Pulmonary artery endothelial cell (primary cell): Measurements from ENCODE around the gene DDX1. TPM values are rescaled to one million over a fixed set of nuclear protein-coding genes. Genes with fewer than 3 reads are reported as not detected.
"Not testable (repeated sequence)": the region's sequence is repeated elsewhere in the genome, so short reads cannot be mapped to it uniquely, and the experiment has no call there.

Experiments
- DNase-seq: peaks from one replicate; pipeline ENCODE4 v3.0.0-alpha.2; 2011; ENCODE audit warnings: low read depth, low spot score
- total RNA-seq: library from RNA; depleted of rRNA; stranded (reverse); fragments of >200 nt; gene quantifications from 2 replicates; pipeline ENCODE4 v1.2.3, GENCODE V29; 2014

DDX1 gene
- total RNA-seq, 1 donor from 2014 or later, result 88.5 TPM

DNA sequence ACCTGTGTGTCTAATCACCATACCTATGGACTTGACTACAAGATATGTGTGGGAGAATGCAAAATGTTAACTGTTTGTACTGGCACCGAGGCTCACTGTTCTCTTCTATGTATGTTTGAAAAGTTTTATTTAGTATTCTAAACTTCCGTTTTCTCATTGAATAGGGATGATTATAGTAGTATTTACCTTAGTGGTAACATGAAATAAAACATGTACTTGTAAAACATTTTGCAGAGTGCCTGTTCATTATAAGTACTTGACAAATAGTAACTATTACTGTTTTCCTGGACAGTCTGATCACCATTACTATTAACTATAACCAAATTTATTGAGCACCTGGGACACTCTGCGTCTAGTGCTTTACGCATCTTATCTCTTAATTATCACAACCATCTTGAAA lies 24.8 kb downstream of the DDX1 start:
- DNase-seq, result no peak

DNA sequence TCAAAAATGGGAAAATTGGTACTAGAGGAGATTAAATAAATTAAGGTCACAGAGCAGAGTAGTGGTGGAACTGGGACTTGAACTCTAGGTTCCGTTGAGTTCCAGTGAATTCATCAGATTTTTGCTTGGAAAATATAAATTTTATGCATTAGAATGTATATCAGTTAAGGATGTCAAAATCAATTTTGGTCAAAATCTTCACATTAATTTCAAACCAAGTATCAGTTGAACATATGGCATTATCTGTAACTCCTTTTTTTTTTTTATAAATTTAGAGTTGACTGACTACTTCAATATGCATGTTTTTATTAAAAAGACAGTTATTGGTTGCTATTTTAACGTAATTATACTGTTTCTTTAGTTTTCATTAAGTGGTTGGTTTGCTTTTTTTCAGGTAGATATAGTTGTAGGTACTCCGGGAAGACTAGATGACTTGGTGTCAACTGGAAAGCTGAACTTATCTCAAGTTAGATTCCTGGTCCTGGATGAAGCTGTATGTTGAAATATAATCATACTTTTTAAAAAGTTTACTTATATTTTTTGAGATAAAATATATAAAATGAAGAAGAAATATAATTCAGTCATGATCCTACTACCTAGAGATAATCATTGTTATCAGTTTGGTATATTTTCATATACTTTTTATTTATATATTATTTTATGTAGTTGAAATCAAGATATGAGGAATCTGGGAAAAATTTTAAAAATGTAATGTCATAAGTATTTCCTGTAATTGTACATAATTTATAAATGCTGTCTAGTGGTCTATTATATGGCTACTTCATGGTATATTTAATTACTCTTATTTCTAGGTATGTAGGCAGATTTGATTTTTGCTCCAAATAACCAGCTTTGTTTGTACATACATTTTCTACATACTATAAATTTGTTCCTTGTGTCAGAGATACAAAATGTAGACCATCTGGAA lies 25.4 kb downstream of the DDX1 start:
- no peak for DNase-seq

GRCh38 chr2:15617778-15618448 lies 26.2 kb downstream of the DDX1 start:
- no peak for DNase-seq

DNA sequence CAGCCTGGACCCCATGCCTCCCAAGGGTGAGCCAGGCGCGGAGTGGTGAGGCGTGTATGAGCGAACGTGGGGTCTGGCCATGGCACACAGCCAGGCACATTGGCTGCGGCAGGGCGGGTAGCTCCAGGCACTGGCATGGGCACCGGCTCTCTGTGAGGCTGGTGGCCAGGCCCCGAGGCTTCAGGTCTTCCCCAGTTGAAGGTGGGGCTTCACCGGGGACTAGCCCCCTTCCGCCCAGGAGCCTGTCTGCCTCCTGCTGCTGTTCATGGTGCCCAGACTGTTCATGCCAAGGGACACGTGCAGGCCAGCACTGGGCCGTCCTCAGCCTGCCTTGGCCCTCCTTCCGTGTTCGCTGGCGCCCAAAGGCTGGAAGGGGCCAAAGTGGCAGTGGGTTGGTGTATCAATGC lies 26.8 kb downstream of the DDX1 start:
- DNase-seq, result no peak

GRCh38 chr2:15619076-15619475 lies 27.4 kb downstream of the DDX1 start:
- DNase-seq, result no peak

DNA sequence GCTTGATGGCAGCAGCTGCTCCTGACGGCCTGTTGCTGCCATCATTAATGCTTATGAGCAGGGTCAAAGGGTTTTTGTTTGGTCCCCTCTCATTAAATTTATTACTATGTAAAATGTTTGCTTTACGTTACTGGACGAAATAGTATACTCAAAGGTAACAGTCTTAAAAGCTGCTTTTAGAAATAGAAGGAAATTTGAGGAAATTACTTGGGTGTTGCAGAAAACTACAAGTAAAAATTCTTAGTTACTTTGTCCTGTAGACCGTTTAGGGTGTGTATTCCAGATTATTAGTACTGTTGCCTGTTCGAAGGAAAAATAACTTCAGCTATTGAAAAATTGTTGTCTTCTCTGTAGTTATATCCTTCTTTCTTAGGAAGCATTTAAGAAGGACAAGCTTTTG lies 27.8 kb downstream of the DDX1 start:
- no peak for DNase-seq

GRCh38 chr2:15619938-15620337 lies 28.3 kb downstream of the DDX1 start:
- no peak for DNase-seq

- DNase-seq, result no peak
Observed at GRCh38 chr2:15620340-15620739, 28.7 kb downstream of the DDX1 start.

- no peak for DNase-seq
Observed at GRCh38 chr2:15620857-15621471, 29.3 kb downstream of the DDX1 start.

- DNase-seq, result not testable (repeated sequence)
Observed at GRCh38 chr2:15621472-15621870, 29.8 kb downstream of the DDX1 start.

DNA sequence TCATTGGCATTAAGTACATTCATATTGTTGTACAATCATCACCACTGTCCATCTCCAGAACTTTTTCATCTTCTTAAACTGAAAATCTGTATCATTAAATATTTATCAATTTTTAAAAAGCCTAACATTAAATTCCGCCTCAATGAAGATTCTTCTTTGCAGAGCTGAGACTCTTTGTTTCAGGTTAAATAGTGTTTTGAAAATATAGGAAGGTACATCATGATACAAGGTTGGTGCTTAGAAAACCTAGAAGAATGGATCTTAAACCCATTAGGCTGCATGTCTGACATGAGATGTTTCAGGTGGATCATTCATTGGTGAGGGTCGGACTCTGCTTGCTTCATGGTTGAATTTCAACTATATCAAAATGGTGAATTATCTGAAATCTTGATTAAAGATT lies 30.5 kb downstream of the DDX1 start:
- no peak for DNase-seq

- no peak for DNase-seq
Observed at GRCh38 chr2:15622614-15623480, 31.2 kb downstream of the DDX1 start.

DNA sequence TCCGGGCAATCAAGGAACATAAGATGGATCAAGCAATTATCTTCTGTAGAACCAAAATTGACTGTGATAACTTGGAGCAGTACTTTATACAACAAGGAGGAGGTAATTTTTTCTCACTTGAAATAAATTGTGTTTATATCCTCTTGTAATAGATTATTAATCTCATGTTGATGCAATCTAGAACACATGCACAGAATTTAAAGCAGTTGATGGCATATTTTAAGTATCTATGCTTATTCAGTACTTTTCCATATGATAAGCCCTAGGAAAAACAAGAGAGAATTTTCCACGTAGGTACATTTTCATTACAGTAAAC lies 31.8 kb downstream of the DDX1 start:
- no peak for DNase-seq

DNA sequence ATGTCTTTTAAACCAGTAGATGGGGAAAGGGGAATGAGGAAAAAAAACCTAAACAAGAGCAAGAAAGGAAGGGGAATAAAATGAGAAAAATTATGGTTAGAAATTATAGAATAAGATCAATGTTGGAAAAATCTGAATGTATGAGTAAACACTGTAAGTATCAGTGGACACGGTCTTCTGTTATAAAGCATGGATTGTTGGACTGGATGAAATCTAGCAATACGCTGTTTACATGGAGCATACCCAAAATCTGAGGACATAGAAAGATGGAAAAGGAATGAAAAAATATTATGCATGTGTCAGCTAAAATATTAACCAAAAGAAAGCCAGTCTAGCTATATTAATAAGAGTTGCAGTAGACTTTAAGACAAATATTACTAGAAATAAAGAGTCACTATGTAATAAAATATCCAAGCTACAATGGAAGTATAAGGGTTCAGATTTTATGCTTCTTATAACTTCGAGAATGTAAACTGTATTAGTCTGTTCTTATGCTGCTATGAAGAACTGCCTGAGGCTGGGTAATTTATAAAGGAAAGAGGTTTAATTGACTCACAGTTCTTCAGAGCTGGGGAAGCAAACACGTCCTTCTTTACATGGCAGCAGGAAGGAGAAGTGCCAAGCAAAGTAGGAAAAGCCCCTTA lies 32.4 kb downstream of the DDX1 start:
- DNase-seq, result no peak

- DNase-seq, result no peak
Observed at GRCh38 chr2:15624903-15625302, 33.2 kb downstream of the DDX1 start.

DNA sequence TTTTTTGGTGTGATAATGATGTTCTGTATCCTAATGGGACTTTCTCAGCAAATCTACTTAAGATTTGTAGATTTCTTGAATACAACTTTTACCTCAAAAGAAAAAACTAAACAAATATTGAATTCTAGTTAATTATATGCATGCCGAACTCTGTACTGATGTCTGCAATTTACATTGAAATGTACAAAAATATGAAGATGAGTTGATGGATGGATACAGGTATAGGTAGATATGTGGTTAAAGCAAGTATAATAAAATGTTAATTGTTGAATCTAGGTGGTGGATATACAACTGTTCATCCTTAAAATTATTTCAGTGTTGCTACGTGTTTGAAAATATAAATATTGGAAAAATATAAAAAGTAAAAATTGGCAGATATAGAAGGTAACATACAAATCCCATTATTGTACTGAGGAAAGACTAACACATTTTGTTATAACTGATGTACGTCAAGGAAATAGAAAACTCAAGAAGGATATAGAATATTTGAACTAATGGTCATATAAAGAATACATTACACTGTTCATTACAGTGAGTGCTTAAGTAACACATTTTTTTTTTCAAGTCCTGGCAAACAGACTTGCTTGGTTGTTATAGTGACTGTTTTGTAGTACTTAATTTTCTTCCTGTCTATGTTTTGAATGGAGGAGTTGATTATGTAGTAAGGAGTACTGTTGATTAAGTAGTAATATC lies 33.8 kb downstream of the DDX1 start:
- DNase-seq, result no peak

DNA sequence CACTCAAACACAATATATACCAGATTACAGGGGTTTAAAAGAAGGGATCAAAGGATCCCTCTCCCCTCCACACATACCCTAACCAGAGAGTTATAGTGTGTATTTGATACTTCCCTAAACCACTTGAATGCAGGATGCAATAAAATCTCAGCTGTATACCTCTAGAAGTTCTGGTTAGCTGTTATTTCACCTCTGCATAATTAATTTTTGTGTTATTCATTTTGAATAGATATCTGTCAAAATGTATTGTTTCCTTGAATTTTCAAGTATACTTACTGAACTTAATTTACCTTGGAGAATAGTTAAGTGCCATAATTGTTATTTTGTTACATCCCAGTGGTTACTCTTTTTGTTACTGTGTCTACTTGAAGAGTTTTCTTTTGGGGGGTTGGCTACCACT lies 34.5 kb downstream of the DDX1 start:
- DNase-seq, result no peak

- DNase-seq, result no peak
Observed at GRCh38 chr2:15626967-15627366, 35.3 kb downstream of the DDX1 start.

GRCh38 chr2:15627817-15628684 lies 36.4 kb downstream of the DDX1 start:
- DNase-seq, result no peak
